Adrenal gland (tissue), 5 donors: ENCODE data around the gene CSNK2A3.

Experiments used
- POLR2A ChIP-seq, 2 donors: fragments of 450-650 bp; IDR thresholded peaks; one replicate each; pipeline ENCODE4 v1.6.1; 2017; ENCODE audit warnings: antibody characterized with exemption in 2 of 2, mild to moderate bottlenecking in 2 of 2, moderate library complexity in 1 of 2
- TF ChIP-seq, protein P1 (sequence below), 6 experiments: fragments of 450-650 bp in 4 of 6; fragments of 200-600 bp in 2 of 6; sonication (generic) in 1 of 6; IDR thresholded peaks; 1 replicate in 5 of 6; 2 replicates in 1 of 6; pipeline versions ENCODE4 v1.5.1 to v1.8.0; 2016 to 2021; ENCODE audit warnings: antibody characterized with exemption in 6 of 6, mild to moderate bottlenecking in 2 of 6, moderate library complexity in 1 of 6
- donor health status: DM: no; HTN: no; CAD: no.

DNA sequence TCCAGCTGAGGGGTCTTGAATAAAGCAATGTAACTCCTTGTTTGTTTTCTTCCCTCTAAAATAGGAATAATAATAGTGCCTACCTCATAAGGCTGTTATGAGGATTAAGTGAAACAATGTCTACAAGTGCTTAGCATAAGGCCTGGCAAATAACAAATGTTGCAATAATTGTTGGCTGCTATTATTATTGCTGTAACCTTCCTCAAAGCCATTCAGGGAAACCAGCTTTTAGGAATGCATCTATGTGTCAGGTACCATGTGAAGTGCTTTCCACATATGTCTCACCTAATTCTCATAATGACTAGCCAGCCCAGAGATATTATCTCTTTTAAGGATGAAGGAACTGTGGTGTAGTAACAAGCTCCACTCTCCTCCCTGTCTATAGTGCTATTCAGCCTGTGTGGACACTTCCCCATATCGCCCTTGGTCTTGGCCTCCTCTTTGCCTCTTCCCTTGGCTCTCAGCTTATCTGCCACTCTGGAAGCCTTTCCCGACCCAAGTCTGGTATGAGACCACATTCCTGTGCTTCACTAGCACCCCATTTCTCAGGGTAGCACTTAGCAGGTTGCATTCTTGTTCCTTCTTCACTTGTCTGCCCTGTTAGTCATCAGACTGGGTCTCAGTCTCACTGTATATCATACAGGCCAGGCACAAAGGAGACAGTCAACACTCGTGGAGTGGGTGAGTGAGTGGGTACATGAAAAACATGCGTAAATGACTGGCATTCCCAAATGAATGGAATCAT is 23.8 kb downstream of the CSNK2A3 start:
- TF ChIP-seq, protein P1, sequence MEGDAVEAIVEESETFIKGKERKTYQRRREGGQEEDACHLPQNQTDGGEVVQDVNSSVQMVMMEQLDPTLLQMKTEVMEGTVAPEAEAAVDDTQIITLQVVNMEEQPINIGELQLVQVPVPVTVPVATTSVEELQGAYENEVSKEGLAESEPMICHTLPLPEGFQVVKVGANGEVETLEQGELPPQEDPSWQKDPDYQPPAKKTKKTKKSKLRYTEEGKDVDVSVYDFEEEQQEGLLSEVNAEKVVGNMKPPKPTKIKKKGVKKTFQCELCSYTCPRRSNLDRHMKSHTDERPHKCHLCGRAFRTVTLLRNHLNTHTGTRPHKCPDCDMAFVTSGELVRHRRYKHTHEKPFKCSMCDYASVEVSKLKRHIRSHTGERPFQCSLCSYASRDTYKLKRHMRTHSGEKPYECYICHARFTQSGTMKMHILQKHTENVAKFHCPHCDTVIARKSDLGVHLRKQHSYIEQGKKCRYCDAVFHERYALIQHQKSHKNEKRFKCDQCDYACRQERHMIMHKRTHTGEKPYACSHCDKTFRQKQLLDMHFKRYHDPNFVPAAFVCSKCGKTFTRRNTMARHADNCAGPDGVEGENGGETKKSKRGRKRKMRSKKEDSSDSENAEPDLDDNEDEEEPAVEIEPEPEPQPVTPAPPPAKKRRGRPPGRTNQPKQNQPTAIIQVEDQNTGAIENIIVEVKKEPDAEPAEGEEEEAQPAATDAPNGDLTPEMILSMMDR (IDR thresholded peaks at IDR 0.05): no peak
- no peak for TF ChIP-seq POLR2A (IDR thresholded peaks at IDR 0.05)
